Pancreas (tissue), 10 donors: Measurements from ENCODE around the gene FGFR2. TPM values are rescaled to one million over a fixed set of nuclear protein-coding genes. Genes with fewer than 3 reads are reported as not detected.
A peak's percentile ranks its signal among the peaks of the same experiment; 100 is the strongest.
"Not testable (repeated sequence)": the region's sequence is repeated elsewhere in the genome, so short reads cannot be mapped to it uniquely, and the experiment has no call there.

Experiments
- ATAC-seq, 4 donors: fragments of 200-7000 bp; cut with Tn5 transposase; one replicate each; pipeline versions ENCODE4 v1.8.0 to v1.9.1; 2020; ENCODE audit warnings: mild to moderate bottlenecking in 4 of 4, moderate library complexity in 4 of 4
- DNase-seq, 6 donors: peaks; one replicate each; pipeline ENCODE4 v3.0.0-alpha.2; 2020
- FAIRE-seq: peaks from 2 replicates; lab custom pipeline; 2012; peaks lifted over from hg19 to GRCh38; lab: Jason Lieb, UNC
- H3K27ac ChIP-seq, 4 donors: fragments of 200-600 bp; sonication (generic); 1 replicate in 3 of 4; 2 replicates in 1 of 4; pipeline versions ENCODE4 v1.5.0 to v1.8.0; 2020
- H3K27me3 ChIP-seq, 4 donors: fragments of 200-600 bp; one replicate each; pipeline ENCODE4 v1.8.0; 2021
- H3K36me3 ChIP-seq, 3 donors: fragments of 200-600 bp; sonication (generic) in 1 of 3; one replicate each; pipeline versions ENCODE4 v1.5.0 to v1.8.0; 2020 to 2021
- H3K4me1 ChIP-seq, 3 donors: fragments of 200-600 bp; one replicate each; pipeline ENCODE4 v1.8.0; 2021
- H3K4me3 ChIP-seq, 4 donors: fragments of 200-600 bp; sonication (generic) in 2 of 4; one replicate each; pipeline versions ENCODE4 v1.5.0 to v1.8.0; 2020 to 2021
- H3K9me3 ChIP-seq, 4 donors: fragments of 200-600 bp; one replicate each; pipeline ENCODE4 v1.8.0; 2021
- CTCF ChIP-seq, 4 donors: fragments of 200-600 bp; sonication (generic) in 3 of 4; IDR thresholded peaks; one replicate each; pipeline versions ENCODE4 v1.5.0 to v1.8.0; 2021; ENCODE audit warnings: antibody characterized with exemption in 4 of 4
- WGBS, 2 donors: extraction: QIAGEN DNeasy Blood & Tissue Kit; methylation state at CpG; one replicate each; pipeline ENCODE4 v1.1.7; 2013; 5-methylcytosine and 5-hydroxymethylcytosine counted together
- intact Hi-C, 3 donors: fragments of 100-400 bp; cut with DNase I; formaldehyde crosslinking; loops; one replicate each; pipeline versions ENCODE4 v1.11.1 to v1.14.2; 2022
- polyA plus RNA-seq, 2 donors: library from polyadenylated mRNA; stranded (reverse); fragments of 200-250 nt; gene quantifications; one replicate each; pipeline ENCODE4 v1.2.3, GENCODE V29; 2013
- total RNA-seq, 6 donors: library from RNA; stranded (reverse); fragmentation: NEBNext Ultra II Directional in 4 of 6; extraction: Animal tissue kit (Norgen Biotek cat#: 25700) in 4 of 6; gene quantifications; one replicate each; pipeline versions ENCODE4 v1.2.1 to v1.2.4, GENCODE V29; 2021 to 2023
- donor health status: healthy with polysubstance abuse.
- donor health status: DM: no; HTN: no; CAD: no; lungs with moderate emphysema.
- donor health status: DM: no; HTN: no; CAD: no.
- donor health status: control.
- donor health status: control.
- donor health status: Bipolar disorder and iron deficiency.
- donor health status: DM: yes; HTN: yes; CAD: no.
- donor health status: DM: no; HTN: no; CAD: no.
- donor health status: DM: no; HTN: no; CAD: no.
- donor health status: DM: yes; HTN: yes; CAD: no.

Gene FGFR2
- total and polyA plus RNA-seq, 8 donors = 23.8 to 64.0 (median 31.4) TPM

- WGBS, 2 donors = 71 to 77% methylated on average over 6 of the region's 6 CpGs
- ATAC-seq (no peak), DNase-seq (no peak), FAIRE-seq (no peak)
- no peaks in the 10 kb centered on the region for H3K36me3 ChIP-seq
- H3K4me1 ChIP-seq = no peaks in the 10 kb centered on the region
- no peak overlapping the region for H3K4me3 ChIP-seq
- no peak for TF ChIP-seq CTCF (IDR thresholded peaks at IDR 0.05)
- no peaks in the 10 kb centered on the region for H3K27me3 ChIP-seq
- H3K27ac ChIP-seq = no peak overlapping the region
- intact Hi-C loops = no loop called here
- H3K9me3 ChIP-seq = no peaks in the 10 kb centered on the region
Measured at GRCh38 chr10:121566755-121567154, 31.5 kb downstream of the FGFR2 start.

GRCh38 chr10:121559326-121560026, 38.8 kb downstream of the FGFR2 start:
- ATAC-seq = peak in 1 of 4 donors; percentile 37
- 39 to 40% methylated on average over 11 of the region's 11 CpGs for WGBS, 2 donors
- H3K9me3 ChIP-seq = no peaks in the 10 kb centered on the region
- no peak for FAIRE-seq
- no peaks in the 10 kb centered on the region for H3K4me1 ChIP-seq
- DNase-seq = no peak
- no peak overlapping the region for H3K27ac ChIP-seq
- no peaks in the 10 kb centered on the region for H3K36me3 ChIP-seq
- no peaks in the 10 kb centered on the region for H3K27me3 ChIP-seq
- no peak for TF ChIP-seq CTCF (IDR thresholded peaks at IDR 0.05)
- no peak overlapping the region for H3K4me3 ChIP-seq
- intact Hi-C loops = no loop called here

GRCh38 chr10:121558238-121558637, 40.0 kb downstream of the FGFR2 start:
- TF ChIP-seq CTCF (IDR thresholded peaks at IDR 0.05) = no peak
- no peak for ATAC-seq
- H3K36me3 ChIP-seq = no peaks in the 10 kb centered on the region
- H3K4me1 ChIP-seq = no peaks in the 10 kb centered on the region
- no peak overlapping the region for H3K4me3 ChIP-seq
- WGBS, 2 donors = 71 to 82% methylated on average over 3 of the region's 3 CpGs
- H3K27me3 ChIP-seq = no peaks in the 10 kb centered on the region
- DNase-seq = no peak
- no peak for FAIRE-seq
- H3K27ac ChIP-seq = no peak overlapping the region
- H3K9me3 ChIP-seq = no peaks in the 10 kb centered on the region
- intact Hi-C loops = no loop called here

- Histone ChIP-seq H3K27me3 (no peaks in the 10 kb centered on the region), H3K36me3 (no peaks in the 10 kb centered on the region), H3K9me3 (no peaks in the 10 kb centered on the region), H3K4me1 (no peaks in the 10 kb centered on the region), H3K27ac (no peak overlapping the region), H3K4me3 (no peak overlapping the region)
- ATAC-seq (no peak), DNase-seq (no peak), FAIRE-seq (no peak)
- intact Hi-C loops = no loop called here
- no peak for TF ChIP-seq CTCF (IDR thresholded peaks at IDR 0.05)
- 84 to 94% methylated on average over 6 of the region's 6 CpGs for WGBS, 2 donors
Measured at GRCh38 chr10:121556918-121557573, 41.2 kb downstream of the FGFR2 start.

- Histone ChIP-seq H3K4me1 (no peaks in the 10 kb centered on the region), H3K36me3 (no peaks in the 10 kb centered on the region), H3K9me3 (no peaks in the 10 kb centered on the region), H3K4me3 (no peak overlapping the region), H3K27me3 (no peaks in the 10 kb centered on the region), H3K27ac (no peak overlapping the region)
- intact Hi-C loops = no loop called here
- no peak for ATAC-seq
- WGBS, 2 donors = 48 to 56% methylated on average over 7 of the region's 7 CpGs
- DNase-seq = no peak
- no peak for TF ChIP-seq CTCF (IDR thresholded peaks at IDR 0.05)
- no peak for FAIRE-seq
Measured at GRCh38 chr10:121556455-121556854, 41.8 kb downstream of the FGFR2 start.

GRCh38 chr10:121554916-121555315, 43.3 kb downstream of the FGFR2 start:
- H3K27ac ChIP-seq = peak overlapping the region; percentile 20 to 48 (median 38)
- H3K4me3 ChIP-seq, H3K27me3 ChIP-seq, H3K9me3 ChIP-seq, DNase-seq, H3K4me1 ChIP-seq, ATAC-seq, H3K36me3 ChIP-seq, intact Hi-C loops, FAIRE-seq: not testable (repeated sequence)
- WGBS, 2 donors = 53 to 58% methylated on average over 9 of the region's 9 CpGs
